Smooth muscle cell (in vitro differentiated cells): ENCODE measurements around the gene FAM200A. TPM values are rescaled to one million over a fixed set of nuclear protein-coding genes. Genes with fewer than 3 reads are reported as not detected.
A peak's percentile ranks its signal among the peaks of the same experiment; 100 is the strongest.

ENCODE experiments used
- DNase-seq: peaks from one replicate; lab custom pipeline; 2025; ENCODE audit not compliant: unreplicated experiment; lab: John Stamatoyannopoulos, UW
- H2AFZ ChIP-seq: fragments of 200-600 bp; sonication (generic); 2 replicates; pipeline ENCODE4 v1.6.0; 2016; ENCODE audit warnings: antibody characterized with exemption, low read depth, mild to moderate bottlenecking
- H3F3A ChIP-seq: fragments of 200-600 bp; sonication (generic); 2 replicates; pipeline ENCODE4 v1.6.0; 2017; ENCODE audit warnings: antibody characterized with exemption, low read depth
- H3K27ac ChIP-seq: fragments of 200-600 bp; sonication (generic); 2 replicates; pipeline ENCODE4 v1.5.1; 2016; ENCODE audit warnings: low read depth, mild to moderate bottlenecking
- H3K27me3 ChIP-seq: fragments of 200-600 bp; sonication (generic); 2 replicates; pipeline ENCODE4 v1.6.1; 2016; ENCODE audit warnings: low read depth, mild to moderate bottlenecking
- H3K36me3 ChIP-seq: fragments of 200-600 bp; sonication (generic); 2 replicates; pipeline ENCODE4 v1.5.1; 2016; ENCODE audit warnings: low read depth
- H3K4me1 ChIP-seq: fragments of 200-600 bp; sonication (generic); 2 replicates; pipeline ENCODE4 v1.5.1; 2016; ENCODE audit warnings: low read depth
- H3K4me2 ChIP-seq: fragments of 200-600 bp; sonication (generic); 2 replicates; pipeline ENCODE4 v1.6.0; 2016; ENCODE audit warnings: mild to moderate bottlenecking
- H3K4me3 ChIP-seq: fragments of 200-600 bp; sonication (generic); 2 replicates; pipeline ENCODE4 v1.5.1; 2016; ENCODE audit warnings: mild to moderate bottlenecking
- H3K79me2 ChIP-seq: fragments of 200-600 bp; sonication (generic); 2 replicates; pipeline ENCODE4 v1.6.0; 2016; ENCODE audit warnings: low read depth, mild to moderate bottlenecking
- H3K9ac ChIP-seq: fragments of 200-600 bp; sonication (generic); 2 replicates; pipeline ENCODE4 v1.6.0; 2016; ENCODE audit warnings: low read depth
- H3K9me3 ChIP-seq: fragments of 200-600 bp; sonication (generic); replicated peaks from 2 replicates; pipeline ENCODE4 v1.5.1; 2016; ENCODE audit warnings: low read depth
- H4K20me1 ChIP-seq: fragments of 200-600 bp; sonication (generic); 2 replicates; pipeline ENCODE4 v1.6.0; 2016; ENCODE audit warnings: low read depth
- WGBS: methylation state at CpG from one replicate; pipeline ENCODE4 v1.1.7; 2016; ENCODE audit warnings: low lambda C conversion rate; 5-methylcytosine and 5-hydroxymethylcytosine counted together
- polyA plus RNA-seq: library from polyadenylated mRNA; unstranded; fragments of >200 nt; fragmentation: Nextera tagmentation; extraction: Ambion mirVana; gene quantifications from 2 replicates; pipeline ENCODE4 v1.2.1, GENCODE V29; 2016
- total RNA-seq: library from RNA; depleted of rRNA; stranded (reverse); fragments of >200 nt; gene quantifications from 2 replicates; pipeline ENCODE4 v1.2.3, GENCODE V29; 2014
- TF ChIP-seq, protein P1 (sequence below): fragments of 200-600 bp; sonication (generic); IDR thresholded peaks from 2 replicates; pipeline ENCODE4 v1.5.1; 2017; ENCODE audit warnings: borderline replicate concordance, mild to moderate bottlenecking, antibody characterized with exemption; ENCODE audit not compliant: insufficient read depth, poor library complexity, severe bottlenecking

FAM200A gene
- total and polyA plus RNA-seq, 2 experiments from 2014 or later: 8.1 to 10.0 TPM

DNA sequence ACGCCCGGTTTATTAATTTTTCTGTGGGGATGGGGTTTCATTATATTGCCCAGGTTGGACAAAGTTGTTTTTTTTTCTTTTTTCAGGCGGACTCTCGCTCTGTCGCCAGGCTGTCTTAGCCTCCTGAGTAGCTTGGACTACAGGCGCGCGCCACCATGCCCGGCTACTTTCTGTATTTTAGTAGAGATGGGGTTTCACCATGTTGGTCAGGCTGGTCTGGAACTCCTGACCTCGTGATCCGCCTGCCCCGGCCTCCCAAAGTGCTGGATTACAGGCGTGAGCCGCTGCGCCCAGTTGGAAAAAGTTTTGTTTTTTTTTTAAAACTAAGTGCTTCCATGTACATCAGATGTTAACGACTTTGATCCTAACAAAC, 51.3 kb downstream of the FAM200A start:
- Histone ChIP-seq H3K79me2 (peaks cover 57% of the 10 kb centered on the region), H3K9ac (peak overlapping the region; percentile 84), H2AFZ (peak overlapping the region; percentile 95), H3K27me3 (no peaks in the 10 kb centered on the region), H3K4me2 (peak overlapping the region; percentile 98), H3K36me3 (peaks cover 8% of the 10 kb centered on the region), H3F3A (no peaks in the 10 kb centered on the region), H3K4me1 (peaks cover under 1% of the 10 kb centered on the region), H3K9me3 (no peaks in the 10 kb centered on the region), H3K27ac (peak overlapping the region; percentile 84), H4K20me1 (peaks cover 16% of the 10 kb centered on the region), H3K4me3 (peak overlapping the region; percentile 95)
- TF ChIP-seq, protein P1, sequence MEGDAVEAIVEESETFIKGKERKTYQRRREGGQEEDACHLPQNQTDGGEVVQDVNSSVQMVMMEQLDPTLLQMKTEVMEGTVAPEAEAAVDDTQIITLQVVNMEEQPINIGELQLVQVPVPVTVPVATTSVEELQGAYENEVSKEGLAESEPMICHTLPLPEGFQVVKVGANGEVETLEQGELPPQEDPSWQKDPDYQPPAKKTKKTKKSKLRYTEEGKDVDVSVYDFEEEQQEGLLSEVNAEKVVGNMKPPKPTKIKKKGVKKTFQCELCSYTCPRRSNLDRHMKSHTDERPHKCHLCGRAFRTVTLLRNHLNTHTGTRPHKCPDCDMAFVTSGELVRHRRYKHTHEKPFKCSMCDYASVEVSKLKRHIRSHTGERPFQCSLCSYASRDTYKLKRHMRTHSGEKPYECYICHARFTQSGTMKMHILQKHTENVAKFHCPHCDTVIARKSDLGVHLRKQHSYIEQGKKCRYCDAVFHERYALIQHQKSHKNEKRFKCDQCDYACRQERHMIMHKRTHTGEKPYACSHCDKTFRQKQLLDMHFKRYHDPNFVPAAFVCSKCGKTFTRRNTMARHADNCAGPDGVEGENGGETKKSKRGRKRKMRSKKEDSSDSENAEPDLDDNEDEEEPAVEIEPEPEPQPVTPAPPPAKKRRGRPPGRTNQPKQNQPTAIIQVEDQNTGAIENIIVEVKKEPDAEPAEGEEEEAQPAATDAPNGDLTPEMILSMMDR: no peak
- DNase-seq: no peak
- 53% methylated on average over 16 of the region's 16 CpGs for WGBS

DNA sequence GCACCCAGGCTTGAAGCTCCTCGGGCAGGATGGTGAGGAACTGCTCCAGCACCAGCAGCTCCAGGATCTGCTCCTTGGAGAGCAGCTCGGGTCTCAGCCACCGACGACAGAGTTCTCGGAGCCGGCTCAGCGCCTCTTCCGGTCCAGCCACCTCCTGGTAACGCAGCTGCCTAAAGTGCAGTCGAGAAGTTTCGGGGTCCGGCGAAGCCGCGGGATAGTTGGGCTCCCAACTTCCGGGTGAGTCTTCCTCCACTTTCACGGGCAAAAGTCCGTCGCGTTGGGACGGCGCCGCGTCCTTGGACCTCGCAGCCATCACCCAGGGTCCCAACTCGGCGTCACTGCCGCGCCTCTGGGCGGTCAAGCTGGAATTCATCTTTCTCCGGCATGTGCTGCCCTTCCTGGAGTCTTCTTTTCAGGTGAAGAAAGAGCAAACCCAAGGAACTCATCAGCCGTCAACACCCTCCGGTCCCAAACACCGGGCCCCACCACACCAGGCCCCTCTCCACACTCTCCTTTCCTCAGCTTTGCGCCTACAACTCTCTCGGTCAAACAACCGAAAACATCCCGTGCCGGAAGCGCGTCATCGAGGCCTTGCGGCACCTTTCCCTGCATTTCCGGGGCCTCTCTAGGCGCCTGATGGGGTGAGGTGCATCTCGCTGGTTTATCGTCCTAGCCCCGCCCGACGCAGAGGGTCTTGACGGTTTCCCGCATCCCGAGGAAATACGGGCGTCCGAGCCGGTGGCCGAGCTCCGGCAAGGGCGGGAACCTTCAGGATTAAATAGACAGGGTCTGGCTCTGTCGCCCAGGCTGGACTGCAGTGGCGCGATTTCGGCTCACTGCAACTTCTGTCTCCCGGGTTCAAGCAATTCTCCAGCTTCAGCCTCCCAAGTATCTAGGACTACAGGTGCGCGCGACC, 51.9 kb downstream of the FAM200A start, which contains the start of gene ZNF394:
Gene ZNF394 (minus strand): TSS at position 561 of the 916 bp plus-strand sequence. CDS start 188 bp downstream, at position 373.
- peak within 1 kb of the TSS; percentile 84 for H3K27ac ChIP-seq

DNA sequence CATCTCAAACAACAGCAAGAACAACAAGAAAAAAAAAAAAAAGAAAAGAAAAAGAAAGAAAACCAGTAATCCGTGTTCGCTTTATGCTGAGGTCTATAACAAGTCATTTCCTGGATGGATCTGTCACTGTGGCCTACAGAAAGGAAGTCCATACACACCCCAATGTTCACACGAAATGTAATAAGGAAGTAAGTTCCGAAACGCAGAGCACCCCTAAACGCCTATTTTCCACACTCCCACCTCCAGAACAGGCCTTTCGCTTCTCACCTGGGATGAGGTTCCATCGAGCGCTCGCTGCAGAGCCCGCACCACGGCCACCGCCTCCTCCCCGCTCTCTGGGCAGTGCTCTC, 52.6 kb downstream of the FAM200A start:
- Histone ChIP-seq H3K4me1 (no peaks in the 10 kb centered on the region), H3K79me2 (peaks cover 62% of the 10 kb centered on the region), H3K27me3 (no peaks in the 10 kb centered on the region), H3K9ac (peak overlapping the region; percentile 84), H3K4me2 (peak overlapping the region; percentile 98), H3K27ac (peak overlapping the region; percentile 84), H3K4me3 (peak overlapping the region; percentile 95), H3F3A (no peaks in the 10 kb centered on the region), H3K36me3 (peaks cover 13% of the 10 kb centered on the region), H4K20me1 (peaks cover 16% of the 10 kb centered on the region), H2AFZ (peak overlapping the region; percentile 95), H3K9me3 (peaks cover 1% of the 10 kb centered on the region)
- DNase-seq: no peak
- 3% methylated on average over 14 of the region's 14 CpGs for WGBS
- TF ChIP-seq, protein P1: no peak

More for the DNA sequence above, 51.9 kb downstream of the FAM200A start, which contains the start of gene ZNF394:
- Histone ChIP-seq H3K27me3 (no peaks in the 10 kb centered on the region), H3K4me3 (peak within 1 kb of the TSS; percentile 95), H3K4me2 (peak within 1 kb of the TSS; percentile 98), H3K36me3 (peaks cover 8% of the 10 kb centered on the region), H3K79me2 (peaks cover 56% of the 10 kb centered on the region), H4K20me1 (peaks cover 16% of the 10 kb centered on the region), H2AFZ (peak within 1 kb of the TSS; percentile 95), H3F3A (no peaks in the 10 kb centered on the region), H3K4me1 (no peaks in the 10 kb centered on the region), H3K9ac (peak within 1 kb of the TSS; percentile 84), H3K9me3 (no peaks in the 10 kb centered on the region)
- WGBS: under 1% methylated on average over 68 of the region's 68 CpGs
- DNase-seq: peak; percentile 56
- TF ChIP-seq, protein P1: no peak
